HCT116 (cell line): ENCODE results near the gene DOCK3. TPM values are rescaled to one million over a fixed set of nuclear protein-coding genes. Genes with fewer than 3 reads are reported as not detected.

Experiments used
- ATAC-seq: fragments of 200-7000 bp; cut with Tn5 transposase; 2 replicates; pipeline ENCODE4 v1.9.1; 2020; ENCODE audit warnings: mild to moderate bottlenecking, moderate library complexity
- BruUV-seq: library from RNA; stranded (reverse); fragments of 400-500 nt; replicated peaks from 2 replicates; lab custom pipeline; 2021; lab: Mats Ljungman, UMichigan
- CTCF ChIA-PET: fragments of 300-600 bp; sonication (Branson Sonifier 250); formaldehyde crosslinking; loops from one replicate; lab custom pipeline; 2021; ENCODE audit warnings: antibody characterized with exemption; lab: Charles Lee
- POLR2A ChIA-PET: fragments of 300-600, 350-600 bp; sonication (Branson Sonifier 250); formaldehyde crosslinking; loops from one replicate; lab custom pipeline; 2021; ENCODE audit warnings: antibody characterized with exemption; lab: Charles Lee
- RAD21 ChIA-PET, 2 experiments: fragments of 300-600 bp; sonication (Branson Sonifier 250); formaldehyde crosslinking; loops; one replicate each; lab custom pipeline; 2023; ENCODE audit warnings: low total read pairs in 2 of 2; ENCODE audit not compliant: uncharacterized antibody in 2 of 2, unreplicated experiment in 2 of 2, low non-redundant PET in 1 of 2; lab: Charles Lee
- DNase-seq: peaks from one replicate; pipeline ENCODE4 v3.0.0-alpha.2; 2010; ENCODE audit warnings: low read depth, low spot score
- H2AFZ ChIP-seq: fragments of 200-600 bp; shearing (Covaris generic), sonication (generic); 2 replicates; pipeline ENCODE4 v1.6.1; 2017; ENCODE audit warnings: low read depth, mixed run types, mixed read lengths, antibody characterized with exemption, low read length; ENCODE audit not compliant: poor library complexity, severe bottlenecking
- H3K27ac ChIP-seq: 2 replicates; pipeline ENCODE4 v1.5.1; 2012; ENCODE audit warnings: low read depth, low read length
- H3K27me3 ChIP-seq: fragments of 200-600 bp; sonication (generic); 2 replicates; pipeline ENCODE4 v1.6.1; 2016; ENCODE audit warnings: mixed run types, low read length, mixed read lengths; ENCODE audit not compliant: insufficient read depth
- H3K36me3 ChIP-seq, 2 experiments: fragments of 200-500 bp in 1 of 2; fragments of 200-600 bp in 1 of 2; sonication (Bioruptor generic) in 1 of 2; sonication (generic) in 1 of 2; 2 replicates each; pipeline versions ENCODE4 v1.5.1 to v1.6.1; 2014 to 2016; ENCODE audit warnings: low read length in 2 of 2, inconsistent platforms in 1 of 2, mixed read lengths in 1 of 2, mixed run types in 1 of 2; ENCODE audit not compliant: insufficient read depth in 2 of 2, control insufficient read depth in 1 of 2
- H3K4me1 ChIP-seq, 2 experiments: fragments of 200-600 bp in 1 of 2; sonication (generic) in 1 of 2; 2 replicates each; pipeline versions ENCODE4 v1.5.1 to v1.6.1; 2012 to 2017; ENCODE audit warnings: low read length in 2 of 2, inconsistent platforms in 1 of 2, mild to moderate bottlenecking in 1 of 2, mixed read lengths in 1 of 2, mixed run types in 1 of 2, moderate library complexity in 1 of 2; ENCODE audit not compliant: insufficient read depth in 2 of 2, control insufficient read depth in 1 of 2
- H3K4me2 ChIP-seq: fragments of 200-600 bp; sonication (generic); 2 replicates; pipeline ENCODE4 v1.6.1; 2017; ENCODE audit warnings: mixed run types, low read length, mixed read lengths
- H3K4me3 ChIP-seq, 2 experiments: fragments of 200-600 bp in 1 of 2; sonication (generic) in 1 of 2; replicated peaks in 1 of 2; 2 replicates each; pipeline ENCODE4 v1.5.1; 2011 to 2016; ENCODE audit warnings: low read length in 2 of 2, control low read depth in 1 of 2, low read depth in 1 of 2, mild to moderate bottlenecking in 1 of 2, mixed read lengths in 1 of 2, mixed run types in 1 of 2
- H3K79me2 ChIP-seq: fragments of 200-600 bp; sonication (generic); 2 replicates; pipeline ENCODE4 v1.6.1; 2017; ENCODE audit warnings: mild to moderate bottlenecking, mixed run types, low read length, moderate library complexity, mixed read lengths; ENCODE audit not compliant: insufficient read depth
- H3K9ac ChIP-seq: fragments of 200-600 bp; sonication (generic); 2 replicates; pipeline ENCODE4 v1.6.1; 2016; ENCODE audit warnings: low read length, mixed read lengths
- H3K9me2 ChIP-seq: fragments of 200-600 bp; sonication (generic), shearing (Covaris generic); 2 replicates; pipeline ENCODE4 v1.6.1; 2017; ENCODE audit warnings: mixed run types, mild to moderate bottlenecking, moderate library complexity; ENCODE audit not compliant: insufficient read depth
- H3K9me3 ChIP-seq, 2 experiments: fragments of 200-500 bp in 1 of 2; fragments of 200-600 bp in 1 of 2; sonication (Bioruptor generic) in 1 of 2; sonication (generic) in 1 of 2; 2 replicates each; pipeline ENCODE4 v1.6.1; 2014 to 2017; ENCODE audit warnings: low read length in 2 of 2, mixed read lengths in 2 of 2, inconsistent platforms in 1 of 2, low read depth in 1 of 2, mild to moderate bottlenecking in 1 of 2, mixed run types in 1 of 2, moderate library complexity in 1 of 2; ENCODE audit not compliant: control insufficient read depth in 1 of 2, insufficient read depth in 1 of 2
- H4K20me1 ChIP-seq: fragments of 200-600 bp; sonication (generic), shearing (Covaris generic); 2 replicates; pipeline ENCODE4 v1.6.1; 2017; ENCODE audit warnings: mixed run types, mild to moderate bottlenecking, moderate library complexity; ENCODE audit not compliant: insufficient read depth
- CBX3 ChIP-seq: IDR thresholded peaks from 2 replicates; pipeline ENCODE4 v1.6.1; 2012; ENCODE audit warnings: low read depth
- EGR1 ChIP-seq: IDR thresholded peaks from 2 replicates; pipeline ENCODE4 v1.6.1; 2012; ENCODE audit warnings: low read depth
- EZH2 ChIP-seq: fragments of 200-600 bp; sonication (generic); IDR thresholded peaks from 2 replicates; pipeline ENCODE4 v1.6.1; 2017; ENCODE audit warnings: antibody characterized with exemption, mixed run types
- EZH2phosphoT487 ChIP-seq: fragments of 200-600 bp; IDR thresholded peaks from 2 replicates; pipeline ENCODE4 v1.6.1; 2018; ENCODE audit warnings: antibody characterized with exemption, borderline replicate concordance
- FOSL1 ChIP-seq: IDR thresholded peaks from 2 replicates; pipeline ENCODE4 v1.6.1; 2012; ENCODE audit warnings: low read depth
- POLR2A ChIP-seq: IDR thresholded peaks from 2 replicates; pipeline ENCODE4 v1.7.0; 2011; ENCODE audit warnings: borderline replicate concordance; ENCODE audit not compliant: insufficient read depth, insufficient read length; ENCODE audit errors: extremely low read depth
- RAD21 ChIP-seq: IDR thresholded peaks from 2 replicates; pipeline ENCODE4 v1.6.1; 2012; ENCODE audit warnings: low read depth, mild to moderate bottlenecking
- SIN3A ChIP-seq: IDR thresholded peaks from 2 replicates; pipeline ENCODE4 v1.6.1; 2012; ENCODE audit warnings: low read depth
- SP1 ChIP-seq: IDR thresholded peaks from 2 replicates; pipeline ENCODE4 v1.6.1; 2012; ENCODE audit warnings: low read depth
- YY1 ChIP-seq: IDR thresholded peaks from 2 replicates; pipeline ENCODE4 v1.6.1; 2011; ENCODE audit warnings: low read length, low read depth, moderate library complexity, mild to moderate bottlenecking; ENCODE audit not compliant: insufficient replicate concordance; ENCODE audit errors: extremely low read depth
- ZFX ChIP-seq: fragments of 450-650 bp; IDR thresholded peaks from 2 replicates; pipeline ENCODE4 v1.6.1; 2017
- ZNF274 ChIP-seq: fragments of 200-500 bp; sonication (Bioruptor generic); IDR thresholded peaks from 2 replicates; pipeline ENCODE4 v1.6.1; 2014; ENCODE audit warnings: mild to moderate bottlenecking, low read depth, low read length, inconsistent platforms
- intact Hi-C: fragments of 100-400 bp; cut with micrococcal nuclease; formaldehyde crosslinking; loops from 2 replicates; pipeline ENCODE4 v1.10.0; 2022
- total RNA-seq: library from RNA; stranded (reverse); gene quantifications from one replicate; pipeline ENCODE4 v1.2.1, GENCODE V29; 2021; ENCODE audit not compliant: unreplicated experiment
- TF ChIP-seq, protein P1 (sequence below): IDR thresholded peaks from 2 replicates; pipeline ENCODE4 v1.6.1; 2012; ENCODE audit warnings: low read depth
- TF ChIP-seq, protein P2 (sequence below), 3 experiments: fragments of 200-600 bp in 1 of 3; sonication (generic) in 1 of 3; IDR thresholded peaks in 2 of 3; conservative IDR thresholded peaks in 1 of 3; 2 replicates each; pipeline ENCODE4 v1.5.1; 2012 to 2017; ENCODE audit warnings: low read depth in 2 of 3, low read length in 2 of 3, antibody characterized with exemption in 1 of 3, borderline replicate concordance in 1 of 3, control low read depth in 1 of 3, mild to moderate bottlenecking in 1 of 3, mixed read lengths in 1 of 3, mixed run types in 1 of 3, moderate library complexity in 1 of 3; ENCODE audit not compliant: insufficient read depth in 1 of 3
- TF ChIP-seq, protein P3 (sequence below): IDR thresholded peaks from 2 replicates; pipeline ENCODE4 v1.6.1; 2011; ENCODE audit warnings: mild to moderate bottlenecking, low read length, moderate library complexity; ENCODE audit not compliant: insufficient replicate concordance; ENCODE audit errors: extremely low read depth
- TF ChIP-seq, protein P4 (sequence below): IDR thresholded peaks from 2 replicates; pipeline ENCODE4 v1.6.1; 2012
- TF ChIP-seq, protein P5 (sequence below): IDR thresholded peaks from 2 replicates; pipeline ENCODE4 v1.6.1; 2012

Gene DOCK3
- total RNA-seq, 1 experiment from 2014 or later, result 4.2 TPM

DNA sequence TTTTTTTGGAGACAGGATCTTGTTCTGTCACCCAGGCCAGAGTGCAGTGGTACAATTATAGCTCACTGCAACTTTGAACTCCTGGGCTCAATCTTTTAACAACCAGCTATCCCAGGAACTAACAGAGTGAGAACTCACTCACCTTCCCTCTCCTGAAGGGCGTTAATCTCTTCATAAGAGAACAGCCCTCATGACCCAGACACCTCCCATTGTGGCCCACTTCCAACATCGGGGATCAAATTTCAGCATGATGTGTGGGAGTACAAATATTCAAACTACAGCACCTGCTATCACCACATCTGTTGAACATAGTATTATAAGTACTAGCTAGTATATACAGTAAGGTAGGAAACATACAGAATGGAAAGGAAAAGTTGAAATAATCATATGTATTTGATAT is 132.5 kb downstream of the DOCK3 start:
- DNase-seq (no peak), ATAC-seq (0 out of 2 replicates have a peak, but pooled peaks have one; percentile 30)
- H3K9me3 ChIP-seq, result peaks cover 0 to 5% of the 10 kb centered on the region in 2 experiments; a peak in 3 of 4 replicates
- POLR2A ChIA-PET, result no interaction called here
- H3K9ac ChIP-seq, result no peak overlapping the region
- H3K36me3 ChIP-seq, result no peaks in the 10 kb centered on the region
- TF ChIP-seq EZH2phosphoT487, result no peak
- TF ChIP-seq ZNF274, result no peak
- TF ChIP-seq, protein P1, sequence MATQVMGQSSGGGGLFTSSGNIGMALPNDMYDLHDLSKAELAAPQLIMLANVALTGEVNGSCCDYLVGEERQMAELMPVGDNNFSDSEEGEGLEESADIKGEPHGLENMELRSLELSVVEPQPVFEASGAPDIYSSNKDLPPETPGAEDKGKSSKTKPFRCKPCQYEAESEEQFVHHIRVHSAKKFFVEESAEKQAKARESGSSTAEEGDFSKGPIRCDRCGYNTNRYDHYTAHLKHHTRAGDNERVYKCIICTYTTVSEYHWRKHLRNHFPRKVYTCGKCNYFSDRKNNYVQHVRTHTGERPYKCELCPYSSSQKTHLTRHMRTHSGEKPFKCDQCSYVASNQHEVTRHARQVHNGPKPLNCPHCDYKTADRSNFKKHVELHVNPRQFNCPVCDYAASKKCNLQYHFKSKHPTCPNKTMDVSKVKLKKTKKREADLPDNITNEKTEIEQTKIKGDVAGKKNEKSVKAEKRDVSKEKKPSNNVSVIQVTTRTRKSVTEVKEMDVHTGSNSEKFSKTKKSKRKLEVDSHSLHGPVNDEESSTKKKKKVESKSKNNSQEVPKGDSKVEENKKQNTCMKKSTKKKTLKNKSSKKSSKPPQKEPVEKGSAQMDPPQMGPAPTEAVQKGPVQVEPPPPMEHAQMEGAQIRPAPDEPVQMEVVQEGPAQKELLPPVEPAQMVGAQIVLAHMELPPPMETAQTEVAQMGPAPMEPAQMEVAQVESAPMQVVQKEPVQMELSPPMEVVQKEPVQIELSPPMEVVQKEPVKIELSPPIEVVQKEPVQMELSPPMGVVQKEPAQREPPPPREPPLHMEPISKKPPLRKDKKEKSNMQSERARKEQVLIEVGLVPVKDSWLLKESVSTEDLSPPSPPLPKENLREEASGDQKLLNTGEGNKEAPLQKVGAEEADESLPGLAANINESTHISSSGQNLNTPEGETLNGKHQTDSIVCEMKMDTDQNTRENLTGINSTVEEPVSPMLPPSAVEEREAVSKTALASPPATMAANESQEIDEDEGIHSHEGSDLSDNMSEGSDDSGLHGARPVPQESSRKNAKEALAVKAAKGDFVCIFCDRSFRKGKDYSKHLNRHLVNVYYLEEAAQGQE, result no peak
- TF ChIP-seq YY1, result no peak
- TF ChIP-seq, protein P2, sequence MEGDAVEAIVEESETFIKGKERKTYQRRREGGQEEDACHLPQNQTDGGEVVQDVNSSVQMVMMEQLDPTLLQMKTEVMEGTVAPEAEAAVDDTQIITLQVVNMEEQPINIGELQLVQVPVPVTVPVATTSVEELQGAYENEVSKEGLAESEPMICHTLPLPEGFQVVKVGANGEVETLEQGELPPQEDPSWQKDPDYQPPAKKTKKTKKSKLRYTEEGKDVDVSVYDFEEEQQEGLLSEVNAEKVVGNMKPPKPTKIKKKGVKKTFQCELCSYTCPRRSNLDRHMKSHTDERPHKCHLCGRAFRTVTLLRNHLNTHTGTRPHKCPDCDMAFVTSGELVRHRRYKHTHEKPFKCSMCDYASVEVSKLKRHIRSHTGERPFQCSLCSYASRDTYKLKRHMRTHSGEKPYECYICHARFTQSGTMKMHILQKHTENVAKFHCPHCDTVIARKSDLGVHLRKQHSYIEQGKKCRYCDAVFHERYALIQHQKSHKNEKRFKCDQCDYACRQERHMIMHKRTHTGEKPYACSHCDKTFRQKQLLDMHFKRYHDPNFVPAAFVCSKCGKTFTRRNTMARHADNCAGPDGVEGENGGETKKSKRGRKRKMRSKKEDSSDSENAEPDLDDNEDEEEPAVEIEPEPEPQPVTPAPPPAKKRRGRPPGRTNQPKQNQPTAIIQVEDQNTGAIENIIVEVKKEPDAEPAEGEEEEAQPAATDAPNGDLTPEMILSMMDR (IDR thresholded peaks at IDR 0.05 in 2 of 3, conservative IDR thresholded peaks at IDR 0.05 in 1 of 3; ENCODE audit: borderline replicate concordance in 1 of 3, insufficient read depth in 1 of 3, low read depth in 2 of 3, low read length in 2 of 3), result no peak
- TF ChIP-seq POLR2A, result no peak
- TF ChIP-seq RAD21, result no peak
- no peak for TF ChIP-seq SIN3A
- TF ChIP-seq ZFX, result no peak
- no peak for TF ChIP-seq EZH2
- TF ChIP-seq EGR1, result no peak
- TF ChIP-seq, protein P3, sequence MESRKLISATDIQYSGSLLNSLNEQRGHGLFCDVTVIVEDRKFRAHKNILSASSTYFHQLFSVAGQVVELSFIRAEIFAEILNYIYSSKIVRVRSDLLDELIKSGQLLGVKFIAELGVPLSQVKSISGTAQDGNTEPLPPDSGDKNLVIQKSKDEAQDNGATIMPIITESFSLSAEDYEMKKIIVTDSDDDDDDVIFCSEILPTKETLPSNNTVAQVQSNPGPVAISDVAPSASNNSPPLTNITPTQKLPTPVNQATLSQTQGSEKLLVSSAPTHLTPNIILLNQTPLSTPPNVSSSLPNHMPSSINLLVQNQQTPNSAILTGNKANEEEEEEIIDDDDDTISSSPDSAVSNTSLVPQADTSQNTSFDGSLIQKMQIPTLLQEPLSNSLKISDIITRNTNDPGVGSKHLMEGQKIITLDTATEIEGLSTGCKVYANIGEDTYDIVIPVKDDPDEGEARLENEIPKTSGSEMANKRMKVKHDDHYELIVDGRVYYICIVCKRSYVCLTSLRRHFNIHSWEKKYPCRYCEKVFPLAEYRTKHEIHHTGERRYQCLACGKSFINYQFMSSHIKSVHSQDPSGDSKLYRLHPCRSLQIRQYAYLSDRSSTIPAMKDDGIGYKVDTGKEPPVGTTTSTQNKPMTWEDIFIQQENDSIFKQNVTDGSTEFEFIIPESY, result no peak
- TF ChIP-seq, protein P4, sequence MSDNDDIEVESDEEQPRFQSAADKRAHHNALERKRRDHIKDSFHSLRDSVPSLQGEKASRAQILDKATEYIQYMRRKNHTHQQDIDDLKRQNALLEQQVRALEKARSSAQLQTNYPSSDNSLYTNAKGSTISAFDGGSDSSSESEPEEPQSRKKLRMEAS, result no peak
- TF ChIP-seq SP1, result no peak
- TF ChIP-seq FOSL1, result no peak
- TF ChIP-seq, protein P5, sequence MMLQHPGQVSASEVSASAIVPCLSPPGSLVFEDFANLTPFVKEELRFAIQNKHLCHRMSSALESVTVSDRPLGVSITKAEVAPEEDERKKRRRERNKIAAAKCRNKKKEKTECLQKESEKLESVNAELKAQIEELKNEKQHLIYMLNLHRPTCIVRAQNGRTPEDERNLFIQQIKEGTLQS, result no peak
- TF ChIP-seq CBX3, result no peak
- H3K27ac ChIP-seq, result no peak overlapping the region
- no peak overlapping the region for H2AFZ ChIP-seq
- H3K4me1 ChIP-seq, result peaks cover 3 to 23% of the 10 kb centered on the region in 2 experiments; a peak in 3 of 4 replicates
- H3K27me3 ChIP-seq, result no peaks in the 10 kb centered on the region
- no TSS peak for BruUV-seq
- RAD21 ChIA-PET, result no interaction called here
- CTCF ChIA-PET, result no interaction called here
- no peaks in the 10 kb centered on the region for H3K79me2 ChIP-seq
- H3K4me2 ChIP-seq, result peak overlapping the region; percentile 60
- intact Hi-C loops, result no loop called here
- H3K4me3 ChIP-seq, result no peak overlapping the region
- H3K9me2 ChIP-seq, result no peaks in the 10 kb centered on the region
- H4K20me1 ChIP-seq, result no peaks in the 10 kb centered on the region
